ENCODE measurements around the gene PITPNM2. TPM values are rescaled to one million over a fixed set of nuclear protein-coding genes. Genes with fewer than 3 reads are reported as not detected.

Gene PITPNM2
- total and polyA plus RNA-seq, 2 experiments from 2014 or later: 3.6 to 6.3 TPM

- TF ChIP-seq EZH2phosphoT487 (IDR thresholded peaks at IDR 0.05; ENCODE audit: low read depth, severe bottlenecking, unreplicated experiment) (no peak), CTCF (IDR thresholded peaks at IDR 0.05; ENCODE audit: poor library complexity) (no peak), EZH2 (IDR thresholded peaks at IDR 0.05; ENCODE audit: borderline replicate concordance) (no peak)
- Histone ChIP-seq H3K4me1 (ENCODE audit: insufficient read depth) (peaks cover 16% of the 10 kb centered on the region), H4K20me1 (ENCODE audit: insufficient read depth, poor library complexity, severe bottlenecking) (no peaks in the 10 kb centered on the region), H3K4me3 (no peak overlapping the region), H3K27ac (no peak overlapping the region), H3K4me2 (no peak overlapping the region), H3K27me3 (no peaks in the 10 kb centered on the region), H2AFZ (no peak overlapping the region), H3K9me3 (ENCODE audit: low read depth) (no peaks in the 10 kb centered on the region), H3K36me3 (replicated peaks; ENCODE audit: insufficient read depth, low read depth) (no peaks in the 10 kb centered on the region), H3K9me2 (replicated peaks; ENCODE audit: insufficient read depth) (no peaks in the 10 kb centered on the region), H3K79me2 (no peaks in the 10 kb centered on the region)
- 63% methylated on average over 3 of the region's 3 CpGs for WGBS (ENCODE audit: low lambda C conversion rate, missing lambda C conversion rate)
- DNase-seq (ENCODE audit: low spot score): no peak
Measured at GRCh38 chr12:123163227-123163626, 12.3 kb upstream of the PITPNM2 start.

- Histone ChIP-seq H4K20me1 (ENCODE audit: insufficient read depth, poor library complexity, severe bottlenecking) (no peaks in the 10 kb centered on the region), H3K9me3 (ENCODE audit: low read depth) (no peaks in the 10 kb centered on the region), H3K27me3 (no peaks in the 10 kb centered on the region), H3K9me2 (replicated peaks; ENCODE audit: insufficient read depth) (no peaks in the 10 kb centered on the region), H2AFZ (no peak overlapping the region), H3K4me1 (ENCODE audit: insufficient read depth) (peaks cover 16% of the 10 kb centered on the region), H3K4me2 (no peak overlapping the region), H3K4me3 (no peak overlapping the region), H3K27ac (no peak overlapping the region), H3K79me2 (no peaks in the 10 kb centered on the region), H3K36me3 (replicated peaks; ENCODE audit: insufficient read depth, low read depth) (no peaks in the 10 kb centered on the region)
- 71% methylated on average over 11 of the region's 11 CpGs for WGBS (ENCODE audit: low lambda C conversion rate, missing lambda C conversion rate)
- TF ChIP-seq EZH2 (IDR thresholded peaks at IDR 0.05; ENCODE audit: borderline replicate concordance) (no peak), CTCF (IDR thresholded peaks at IDR 0.05; ENCODE audit: poor library complexity) (no peak), EZH2phosphoT487 (IDR thresholded peaks at IDR 0.05; ENCODE audit: low read depth, severe bottlenecking, unreplicated experiment) (no peak)
- no peak for DNase-seq (ENCODE audit: low spot score)
Measured at GRCh38 chr12:123160801-123161487, 10.1 kb upstream of the PITPNM2 start.

GRCh38 chr12:123153906-123154305 is 3.0 kb upstream of the PITPNM2 start:
- DNase-seq (ENCODE audit: low spot score): no peak
- Histone ChIP-seq H3K4me1 (ENCODE audit: insufficient read depth) (peaks cover 24% of the 10 kb centered on the region), H3K36me3 (replicated peaks; ENCODE audit: insufficient read depth, low read depth) (no peaks in the 10 kb centered on the region), H3K27me3 (no peaks in the 10 kb centered on the region), H4K20me1 (ENCODE audit: insufficient read depth, poor library complexity, severe bottlenecking) (no peaks in the 10 kb centered on the region), H3K9me3 (ENCODE audit: low read depth) (no peaks in the 10 kb centered on the region), H3K4me3 (no peak overlapping the region), H3K79me2 (peaks cover 2% of the 10 kb centered on the region), H3K9me2 (replicated peaks; ENCODE audit: insufficient read depth) (no peaks in the 10 kb centered on the region), H3K27ac (no peak overlapping the region), H2AFZ (no peak overlapping the region), H3K4me2 (no peak overlapping the region)
- WGBS (ENCODE audit: low lambda C conversion rate, missing lambda C conversion rate): 51% methylated on average over 2 of the region's 2 CpGs
- TF ChIP-seq CTCF (IDR thresholded peaks at IDR 0.05; ENCODE audit: poor library complexity) (no peak), EZH2phosphoT487 (IDR thresholded peaks at IDR 0.05; ENCODE audit: low read depth, severe bottlenecking, unreplicated experiment) (no peak), EZH2 (IDR thresholded peaks at IDR 0.05; ENCODE audit: borderline replicate concordance) (no peak)

Measured in hepatocyte (in vitro differentiated cells).